ENCODE results near the gene AHDC1.

Gene AHDC1

GRCh38 chr1:27603681-27604578, at the start of gene AHDC1:
Gene AHDC1, minus strand, starts transcription at chr1:27604144. Its CDS starts 52,029 bp downstream, at chr1:27552115.
- peak; percentile 83 for DNase-seq

- peak; percentile 63 for DNase-seq
These were observed 48.3 kb upstream of the AHDC1 start for GRCh38 chr1:27652111-27652864.

GRCh38 chr1:27650539-27651175, 46.7 kb upstream of the AHDC1 start:
- peak; percentile 96 for DNase-seq

GRCh38 chr1:27650171-27650538, 46.2 kb upstream of the AHDC1 start:
- DNase-seq = no peak

- DNase-seq = no peak
These were observed 45.3 kb upstream of the AHDC1 start for GRCh38 chr1:27649306-27649635.

- no peak for DNase-seq
These were observed 44.8 kb upstream of the AHDC1 start for GRCh38 chr1:27648602-27649305.

- no peak for DNase-seq
These were observed 43.4 kb upstream of the AHDC1 start for GRCh38 chr1:27647328-27647727.

- no peak for DNase-seq
These were observed 42.7 kb upstream of the AHDC1 start for GRCh38 chr1:27646676-27647075.

- DNase-seq = no peak
These were observed 41.1 kb upstream of the AHDC1 start for GRCh38 chr1:27645071-27645415.

GRCh38 chr1:27644369-27645070, 40.6 kb upstream of the AHDC1 start:
- no peak for DNase-seq

GRCh38 chr1:27643600-27644368, 39.8 kb upstream of the AHDC1 start:
- peak; percentile 74 for DNase-seq

- peak; percentile 57 for DNase-seq
These were observed 36.6 kb upstream of the AHDC1 start for GRCh38 chr1:27640514-27640913.

GRCh38 chr1:27638805-27639204, 34.9 kb upstream of the AHDC1 start:
- DNase-seq = no peak

- DNase-seq = no peak
These were observed 34.2 kb upstream of the AHDC1 start for GRCh38 chr1:27638047-27638734.

- DNase-seq = peak; percentile 56
These were observed 31.6 kb upstream of the AHDC1 start for GRCh38 chr1:27635396-27636142.

GRCh38 chr1:27634985-27635367, 31.0 kb upstream of the AHDC1 start, which contains the start of gene FGR:
Gene FGR, minus strand, starts transcription at chr1:27635185. Its CDS starts 11,269 bp downstream, at chr1:27623916.
- peak; percentile 75 for DNase-seq

GRCh38 chr1:27634177-27634984, 30.4 kb upstream of the AHDC1 start:
- peak; percentile 85 for DNase-seq

- no peak for DNase-seq
These were observed 29.8 kb upstream of the AHDC1 start for GRCh38 chr1:27633640-27634176.

- no peak for DNase-seq
These were observed 29.3 kb upstream of the AHDC1 start for GRCh38 chr1:27633298-27633610.

All from inflammatory macrophage treated with lipopolysaccharide for 4 hours (primary cell).